Activated T-cell treated with anti-CD3 and anti-CD28 coated beads, Interleukin-2, amount 50 U/mL, for 1 hour (primary cell): ENCODE measurements around the gene MAPK11.

Experiments used
- DNase-seq: peaks from one replicate; pipeline ENCODE4 v3.0.0-alpha.2; 2020

MAPK11 gene

DNA sequence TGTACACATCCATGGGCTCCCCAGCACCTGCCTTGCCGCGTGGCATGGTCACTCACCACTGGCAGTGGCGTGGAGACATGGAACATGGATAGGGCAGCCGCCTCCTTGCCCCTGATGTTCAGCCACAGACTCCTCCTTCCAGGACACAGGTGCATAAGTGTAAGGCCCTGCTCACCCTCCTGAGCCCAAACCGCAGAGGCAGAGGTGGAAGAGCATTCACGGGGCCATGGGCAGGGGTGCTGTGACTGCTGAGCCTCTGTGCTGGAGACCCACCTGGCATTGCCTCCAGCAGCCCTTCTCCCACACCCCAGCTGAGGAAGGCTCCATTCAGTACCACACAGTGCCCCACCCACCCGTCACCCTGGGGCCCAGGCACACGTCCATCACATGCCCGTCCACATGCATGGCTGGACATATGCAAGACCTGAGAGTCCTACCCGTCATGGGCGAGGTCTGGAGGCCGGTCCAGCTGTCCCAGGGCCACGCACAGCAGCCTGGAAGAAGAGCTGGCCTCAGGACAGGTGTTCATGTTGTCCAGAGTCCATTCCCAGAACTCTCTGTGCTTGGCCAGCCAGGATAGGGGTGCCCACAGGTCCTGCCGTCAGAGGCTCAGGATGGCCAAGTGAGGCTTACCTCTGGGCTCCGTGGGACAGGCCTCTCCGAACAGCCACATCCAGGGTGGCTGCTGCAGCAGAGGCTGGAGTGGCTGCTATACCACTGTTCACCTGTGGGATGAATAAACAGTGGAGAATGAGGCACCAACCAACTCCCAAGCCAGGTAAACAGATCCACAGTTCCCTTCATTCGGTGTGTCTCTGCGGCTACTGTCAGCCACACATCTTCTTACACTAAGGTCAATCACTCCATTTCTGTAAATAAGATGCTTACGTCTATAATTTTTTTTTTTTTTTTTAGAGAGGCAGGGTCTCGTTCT lies 23.7 kb downstream of the MAPK11 start:
- no peak for DNase-seq

DNA sequence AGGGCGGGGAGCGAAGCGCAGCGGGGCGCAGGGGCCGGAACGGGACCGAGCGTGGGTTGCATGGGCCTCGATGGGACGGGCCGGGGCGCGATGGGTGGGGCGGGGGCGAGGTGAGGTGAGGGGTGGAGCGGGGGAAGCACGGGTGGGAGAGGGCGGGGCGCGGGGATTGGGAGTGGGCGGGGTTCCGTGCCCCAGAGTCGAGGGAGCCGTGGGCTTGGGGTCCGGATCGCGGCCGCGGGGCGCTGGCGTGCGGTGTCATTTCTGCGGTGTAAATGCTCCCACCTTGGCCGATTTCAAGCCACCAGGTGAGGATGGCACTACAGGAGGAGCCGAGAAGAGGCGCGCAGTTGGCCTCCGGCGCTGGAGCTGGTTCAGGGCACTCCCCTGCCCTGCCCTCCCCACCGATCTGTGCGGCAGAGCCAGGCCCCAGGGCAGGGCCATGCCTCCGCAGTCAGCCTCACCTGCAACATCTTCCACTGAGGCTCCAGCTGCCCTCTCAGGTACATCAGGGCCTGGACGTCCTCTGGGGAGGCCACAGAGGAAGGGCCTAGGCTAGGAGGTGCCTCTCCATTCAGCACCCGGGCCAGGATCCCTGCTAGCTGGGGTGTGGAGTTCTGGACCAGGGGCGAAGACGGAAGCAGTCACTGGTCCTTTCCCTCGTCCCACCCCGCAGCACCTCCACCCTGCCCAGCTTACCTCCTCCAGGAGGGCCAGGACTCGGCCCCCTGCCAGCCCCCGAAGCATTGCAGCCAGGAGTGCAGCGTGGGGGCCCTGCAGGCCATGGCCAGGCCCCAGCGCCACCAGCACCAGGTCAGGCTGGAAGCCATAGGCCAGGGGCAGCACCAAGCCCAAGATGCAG lies 24.7 kb downstream of the MAPK11 start:
- no peak for DNase-seq

DNA sequence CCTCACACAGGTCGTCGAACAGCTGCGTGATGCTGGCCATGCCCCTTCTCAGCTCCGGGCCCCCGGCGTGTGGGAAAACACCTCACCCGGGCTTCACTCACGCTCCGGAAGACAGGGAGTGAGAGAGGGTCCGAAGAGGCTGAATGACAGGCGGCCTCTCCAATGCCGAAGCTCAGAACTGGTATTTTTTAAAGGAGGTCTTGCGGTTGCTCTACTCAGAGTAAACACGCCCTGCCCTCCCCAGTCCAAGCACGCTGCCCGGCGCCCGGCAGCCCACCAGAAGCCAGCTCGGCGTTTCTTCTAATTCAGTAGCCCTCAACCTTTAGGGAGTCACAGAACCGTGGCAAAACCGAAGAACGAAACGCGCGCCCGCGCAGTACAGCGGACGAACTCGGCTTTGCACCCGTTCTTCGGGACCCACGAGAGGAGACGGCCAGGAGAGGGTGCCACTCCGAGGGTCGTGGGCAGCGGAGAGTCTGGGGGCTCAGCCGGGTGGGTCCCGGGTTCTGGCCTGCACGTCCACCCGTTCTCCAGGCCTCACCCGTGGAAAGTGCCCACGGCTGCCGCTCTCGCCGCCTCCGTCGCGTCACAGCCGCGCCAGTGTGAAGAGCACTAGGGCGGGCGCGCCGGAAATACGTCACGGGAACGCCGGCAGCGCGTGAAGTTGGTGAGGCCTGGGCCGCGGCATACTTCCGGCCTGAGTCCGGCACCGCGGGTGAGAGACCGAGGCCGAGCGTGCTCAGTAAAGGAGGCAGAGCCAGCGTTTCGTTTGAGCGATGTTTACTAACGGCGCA lies 25.6 kb downstream of the MAPK11 start, which contains the start of gene TUBGCP6:
Gene TUBGCP6 (minus strand): TSS at position 604 of the 794 bp plus-strand sequence. CDS start 564 bp downstream, at position 40.
- peak; percentile 91 for DNase-seq

DNA sequence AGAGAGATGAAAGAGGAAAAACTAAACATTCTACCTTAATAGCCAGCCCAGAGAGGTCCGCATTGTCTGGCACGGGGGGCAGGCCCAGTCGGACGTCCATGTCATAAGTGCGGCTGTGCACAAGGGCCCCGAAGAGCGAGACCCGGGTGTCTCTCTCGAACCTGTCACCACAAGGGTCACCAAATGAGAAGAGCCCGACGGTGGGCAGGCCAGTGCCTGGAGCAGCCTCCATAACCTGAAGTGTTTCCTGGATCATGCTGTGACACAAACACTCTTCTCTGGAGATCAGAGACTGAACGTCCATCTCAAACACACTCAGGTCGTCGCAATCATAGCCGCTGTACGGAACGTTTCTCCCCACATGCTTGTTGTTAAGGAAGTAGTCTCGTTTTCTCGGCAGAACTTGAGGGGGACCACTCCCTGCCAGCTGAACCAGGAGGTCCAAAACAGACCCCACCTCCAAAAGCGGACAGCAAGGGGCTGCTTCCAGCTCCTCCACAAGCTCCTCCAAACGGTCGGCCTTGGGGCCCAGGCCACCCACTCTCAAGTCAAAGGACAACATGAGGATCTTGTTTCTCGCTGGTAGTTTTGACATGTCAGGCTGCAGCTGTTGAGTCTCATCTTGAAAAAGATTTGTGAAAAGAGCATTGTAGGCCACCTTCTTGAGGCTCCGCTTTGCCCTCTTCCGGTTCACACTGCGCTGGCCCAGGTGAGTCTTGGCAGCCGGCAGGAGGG lies 26.3 kb downstream of the MAPK11 start:
- DNase-seq, result no peak

DNA sequence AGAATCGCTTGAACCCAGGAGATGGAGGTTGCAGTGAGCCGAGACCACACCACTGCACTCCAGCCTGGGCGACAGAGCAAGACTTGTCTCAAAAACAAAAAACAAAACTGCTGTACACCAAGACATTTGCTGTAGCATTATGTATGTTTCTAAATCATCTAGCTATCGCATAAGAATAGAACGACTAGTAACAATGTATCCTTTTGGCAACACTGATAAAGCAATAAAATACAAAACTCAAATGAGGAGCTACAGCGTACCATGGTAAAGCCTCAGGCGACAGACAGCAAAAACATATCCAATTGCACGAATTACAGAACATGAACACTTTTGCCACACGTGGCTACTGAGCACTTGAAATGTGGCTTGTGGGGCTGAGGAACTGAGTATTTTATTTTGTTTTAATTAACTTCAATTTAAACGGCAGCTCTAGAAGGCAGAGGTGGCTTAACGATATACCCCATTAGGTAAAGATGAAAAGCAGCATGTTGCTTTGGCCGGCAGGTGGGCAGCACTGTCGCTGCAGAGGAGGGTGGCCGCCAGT lies 27.7 kb downstream of the MAPK11 start:
- no peak for DNase-seq

DNA sequence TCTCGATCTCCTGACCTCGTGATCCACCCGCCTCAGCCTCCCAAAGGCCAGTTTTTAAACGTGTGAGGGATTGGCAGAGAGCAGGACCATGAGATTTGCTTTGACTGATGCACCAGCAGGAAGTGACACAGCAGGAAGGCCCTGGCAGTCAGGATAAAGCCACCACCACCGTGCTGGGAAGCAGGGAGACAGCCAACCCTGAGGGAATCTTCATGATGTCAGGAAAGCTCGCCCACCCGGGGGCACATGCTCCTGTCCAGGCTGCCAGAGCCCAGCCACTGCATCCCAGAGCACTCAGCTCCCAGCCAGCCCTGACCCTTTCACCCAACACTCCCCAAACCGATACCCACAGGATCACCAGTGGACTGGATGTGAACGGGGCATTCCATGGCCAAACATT lies 31.4 kb downstream of the MAPK11 start:
- no peak for DNase-seq

GRCh38 chr22:50236731-50237409 lies 33.3 kb downstream of the MAPK11 start:
- DNase-seq, result no peak

DNA sequence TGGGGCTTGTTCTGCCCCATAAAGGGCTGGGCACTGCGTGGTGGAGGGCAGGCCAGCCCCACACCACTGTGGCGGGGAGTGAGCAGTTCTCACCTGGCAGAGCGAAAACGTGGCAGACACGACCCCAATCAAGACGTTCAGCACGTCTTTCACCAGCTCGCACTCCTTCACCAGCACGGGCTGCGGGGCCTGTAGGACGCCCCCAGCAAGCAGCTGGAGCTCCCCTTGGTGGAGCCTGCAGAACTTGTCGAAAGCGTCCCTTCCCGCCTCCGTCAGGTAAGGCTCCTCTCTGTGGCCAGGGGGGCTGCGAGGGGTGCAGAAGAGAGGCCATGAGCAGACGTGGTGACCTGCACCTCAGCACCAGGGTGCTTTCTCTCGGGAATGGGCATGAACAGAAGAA lies 37.0 kb downstream of the MAPK11 start:
- no peak for DNase-seq

- DNase-seq, result no peak
These were observed 37.6 kb downstream of the MAPK11 start for GRCh38 chr22:50232481-50233151.

DNA sequence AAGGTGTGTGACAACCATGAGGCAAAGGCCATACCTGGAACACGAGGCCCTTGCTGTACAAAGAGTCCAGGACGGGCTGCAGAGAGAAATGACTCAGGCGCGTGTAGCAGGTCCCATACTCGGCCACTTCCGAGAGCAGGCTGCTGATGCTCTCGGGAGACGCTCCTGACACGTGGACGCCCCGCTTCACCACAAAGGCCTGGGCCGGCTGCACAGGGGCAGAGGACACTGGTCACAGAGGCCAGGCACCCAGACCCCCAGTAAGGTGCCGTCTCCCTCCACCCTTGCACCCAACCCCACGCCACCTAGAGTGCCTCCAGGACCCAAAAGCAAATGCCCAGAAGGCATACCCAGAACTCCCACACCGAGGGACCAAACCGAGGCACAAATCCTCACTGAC lies 40.8 kb downstream of the MAPK11 start:
- no peak for DNase-seq

- DNase-seq, result no peak
These were observed 41.8 kb downstream of the MAPK11 start for GRCh38 chr22:50228366-50228765.

DNA sequence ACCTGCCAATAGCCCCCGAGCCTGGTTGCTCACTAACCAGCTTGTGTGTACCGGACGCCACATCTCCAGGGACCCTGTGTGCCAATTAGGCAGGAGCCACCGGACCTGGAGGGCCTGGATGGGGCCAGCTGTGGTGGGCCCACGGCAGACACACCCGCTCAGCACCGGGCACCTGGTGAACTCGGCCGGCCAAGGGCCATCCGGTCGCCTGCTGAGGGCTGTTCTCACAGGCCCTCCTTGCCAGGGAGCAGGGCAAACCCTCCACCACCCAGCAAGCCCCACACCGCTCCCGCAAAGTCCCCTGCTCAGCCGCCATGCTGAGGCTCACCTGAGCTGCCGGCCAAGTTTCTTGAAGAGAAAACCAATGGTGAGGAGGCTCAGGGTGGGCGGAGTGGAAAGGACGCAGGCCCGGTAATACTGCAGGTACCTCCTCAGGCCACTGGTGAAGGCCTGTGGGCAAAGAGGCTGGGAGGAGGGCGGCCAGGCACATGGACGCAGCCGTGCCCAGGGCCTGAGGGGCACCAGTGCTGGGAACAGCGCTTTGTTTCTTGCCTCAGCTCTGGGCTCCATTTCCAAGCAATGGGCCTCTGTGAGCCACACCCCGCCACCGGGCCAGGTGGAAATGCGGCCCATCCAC lies 42.5 kb downstream of the MAPK11 start:
- DNase-seq, result no peak

DNA sequence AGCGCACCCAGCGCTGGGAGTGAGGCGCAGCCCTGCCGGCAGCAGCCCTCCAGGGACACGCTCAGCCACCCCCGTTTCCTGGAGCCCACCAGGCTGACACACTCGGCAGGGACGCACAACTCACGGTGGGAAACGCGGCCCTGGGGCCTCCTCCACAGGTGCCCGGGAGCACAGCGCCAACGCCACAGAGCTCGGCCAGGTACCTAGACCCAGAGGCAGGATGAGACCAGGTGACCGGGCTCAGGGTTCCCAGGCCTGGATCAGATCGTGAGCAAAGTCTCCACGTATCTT lies 43.4 kb downstream of the MAPK11 start:
- DNase-seq, result no peak

GRCh38 chr22:50226063-50226874 lies 43.9 kb downstream of the MAPK11 start:
- no peak for DNase-seq

DNA sequence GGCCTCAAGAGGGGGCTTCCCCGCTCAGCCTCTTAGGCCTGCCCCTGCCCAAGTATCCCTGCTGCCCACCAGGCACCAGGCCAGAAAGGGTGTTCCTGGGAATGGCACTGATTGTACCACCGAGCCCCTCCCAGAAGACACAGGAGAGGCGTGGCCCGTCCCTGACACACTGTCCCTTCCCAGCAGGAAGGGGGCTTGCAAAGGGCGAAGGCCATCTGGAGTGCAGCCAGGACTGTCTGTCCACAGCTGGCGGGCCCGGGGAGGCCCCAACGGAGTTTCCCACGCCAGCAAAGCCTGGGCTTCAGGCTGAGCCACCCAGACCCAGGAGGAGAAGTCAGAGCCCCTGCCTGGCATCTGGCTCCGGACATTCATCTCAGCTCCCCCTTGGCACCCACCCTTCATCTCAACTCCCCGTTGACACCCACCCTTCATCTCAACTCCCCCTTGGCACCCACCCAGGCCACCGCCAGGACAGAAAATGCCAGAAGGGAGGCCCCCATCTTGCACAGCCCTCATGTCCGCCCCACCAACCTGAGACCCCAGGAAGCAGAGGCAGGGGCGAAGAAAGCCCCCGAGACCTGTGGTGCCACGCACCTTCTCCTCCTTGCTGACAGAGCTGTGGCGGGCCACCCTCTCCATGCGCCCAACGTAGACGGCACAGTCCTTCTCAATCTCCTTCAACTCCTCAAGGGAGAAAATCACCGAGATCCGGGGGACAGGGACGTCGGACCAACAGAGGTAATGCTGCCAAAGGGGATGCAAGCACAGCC lies 44.8 kb downstream of the MAPK11 start:
- DNase-seq, result no peak

DNA sequence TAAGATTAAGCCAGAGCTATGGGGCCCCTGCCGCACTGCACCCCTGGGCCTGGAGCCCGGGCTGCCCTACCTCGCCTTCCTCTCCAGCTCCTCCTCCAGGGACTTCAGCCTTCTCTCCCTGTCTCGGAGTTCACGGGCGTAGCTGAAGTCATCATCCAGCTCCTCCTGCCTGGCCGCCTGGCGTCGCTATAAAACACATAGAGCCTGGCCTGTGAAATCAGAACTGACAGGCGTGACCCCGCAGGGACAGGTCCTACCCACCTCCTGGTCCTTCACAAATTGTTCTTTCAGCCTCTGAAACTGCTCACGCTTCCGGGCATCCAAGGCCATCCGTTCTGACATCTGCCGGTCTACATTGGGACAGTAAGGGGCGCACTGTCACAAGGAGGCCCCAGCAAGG lies 46.1 kb downstream of the MAPK11 start:
- no peak for DNase-seq

DNA sequence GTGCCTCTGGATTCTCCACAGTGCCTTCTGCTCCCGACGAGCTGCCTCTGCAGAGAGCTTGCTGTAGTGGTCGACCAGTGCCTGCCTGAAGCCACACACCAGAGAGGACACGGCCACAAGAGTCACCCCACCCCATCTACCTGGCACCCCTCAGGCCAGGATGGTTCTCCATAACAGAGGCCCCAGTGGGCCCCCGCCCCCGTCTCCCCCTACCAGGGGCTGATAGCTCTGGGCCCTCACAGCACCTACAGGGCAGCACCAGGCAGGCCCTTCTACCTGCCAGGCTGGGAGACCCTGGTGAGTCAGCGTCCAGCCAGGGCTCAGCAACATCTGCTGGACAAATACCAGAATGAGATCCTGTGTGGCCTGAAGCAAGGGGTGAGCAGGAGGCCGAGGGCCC lies 47.7 kb downstream of the MAPK11 start:
- no peak for DNase-seq

DNA sequence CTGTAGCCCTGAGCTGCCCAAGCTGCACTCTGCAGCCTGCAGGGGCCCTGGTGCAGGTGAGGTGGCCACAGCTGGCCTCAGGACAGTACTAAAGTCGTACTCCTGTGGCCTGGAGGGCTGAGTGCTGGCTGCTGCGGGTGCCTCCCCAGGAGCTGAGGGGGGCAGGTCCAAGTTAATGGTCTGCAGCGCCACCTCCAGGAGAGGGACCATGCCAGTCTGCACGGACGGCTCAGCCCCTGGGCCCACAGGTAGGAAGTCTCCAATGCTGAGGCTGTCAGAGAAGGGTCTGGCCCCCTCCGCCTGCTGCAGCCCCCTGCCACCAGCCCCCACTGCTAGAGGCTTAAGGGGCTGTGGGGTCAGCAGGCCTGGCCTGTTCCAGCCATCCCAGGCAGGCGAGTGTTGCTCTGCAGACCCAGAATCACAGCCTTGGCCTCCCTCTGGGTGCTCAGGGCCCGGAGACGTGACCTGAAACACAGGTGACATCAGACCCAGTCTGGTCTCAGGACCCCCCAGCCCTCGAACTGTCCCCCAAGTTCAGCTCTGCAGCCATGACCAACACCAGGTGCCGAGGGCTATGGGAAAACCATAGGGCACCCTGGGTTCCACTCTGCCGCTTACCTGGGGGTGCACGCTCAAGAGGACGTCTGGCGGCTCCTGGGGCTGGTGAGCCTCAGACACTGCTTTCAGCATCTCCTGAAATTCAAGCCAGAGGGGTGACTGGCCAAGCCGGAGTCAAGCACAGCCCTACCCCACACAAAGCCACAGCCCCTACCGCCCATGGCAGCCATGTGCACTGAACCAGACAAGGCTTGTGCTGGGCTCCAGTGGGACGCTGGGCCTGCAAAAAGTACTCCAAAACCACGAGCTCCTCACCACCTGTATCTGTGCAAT lies 48.5 kb downstream of the MAPK11 start:
- DNase-seq, result no peak
